H1 (cell line): ENCODE results near the gene ARHGEF5. TPM values are rescaled to one million over a fixed set of nuclear protein-coding genes. Genes with fewer than 3 reads are reported as not detected.

Experiments
- BACH1 ChIP-seq: IDR thresholded peaks from 2 replicates; pipeline ENCODE4 v1.6.1; 2012; ENCODE audit warnings: low read length, improper control_type of control experiment
- BRCA1 ChIP-seq: IDR thresholded peaks from 2 replicates; pipeline ENCODE4 v1.6.1; 2012; ENCODE audit warnings: low read depth, low read length, improper control_type of control experiment
- CBX5 ChIP-seq: fragments of 300-800, 300-1000 bp; sonication (generic); IDR thresholded peaks from 2 replicates; pipeline ENCODE4 v1.7.1; 2016; ENCODE audit warnings: antibody characterized with exemption, low read length, low read depth
- CHD7 ChIP-seq: fragments of 300-600 bp; sonication (generic); IDR thresholded peaks from 2 replicates; pipeline ENCODE4 v1.7.1; 2012; ENCODE audit warnings: low read length, moderate library complexity, mild to moderate bottlenecking, inconsistent platforms; ENCODE audit not compliant: insufficient replicate concordance
- E2F6 ChIP-seq: IDR thresholded peaks from 2 replicates; pipeline ENCODE4 v1.6.1; 2012; ENCODE audit warnings: inconsistent platforms
- HDAC6 ChIP-seq: IDR thresholded peaks from one replicate; pipeline ENCODE4 v1.7.1; 2012; ENCODE audit warnings: low read depth, mild to moderate bottlenecking, inconsistent platforms, low read length, moderate library complexity
- JUND ChIP-seq: IDR thresholded peaks from 2 replicates; pipeline ENCODE4 v1.6.1; 2011; ENCODE audit warnings: mild to moderate bottlenecking, improper control_type of control experiment, low read length
- KDM5A ChIP-seq: fragments of 200-600 bp; IDR thresholded peaks from 2 replicates; pipeline ENCODE4 v1.7.1; 2012; ENCODE audit warnings: mild to moderate bottlenecking, low read length, inconsistent platforms, mixed read lengths
- SP4 ChIP-seq: IDR thresholded peaks from 2 replicates; pipeline ENCODE4 v1.6.1; 2012; ENCODE audit warnings: low read length, inconsistent platforms
- TAF7 ChIP-seq: optimal IDR thresholded peaks from 2 replicates; pipeline ENCODE3; 2011; ENCODE audit warnings: low read depth, mild to moderate bottlenecking, inconsistent platforms, low read length, moderate library complexity, borderline replicate concordance
- TCF12 ChIP-seq: IDR thresholded peaks from 2 replicates; pipeline ENCODE4 v1.6.1; 2011; ENCODE audit warnings: low read depth, mild to moderate bottlenecking, low read length
- polyA plus RNA-seq, 7 experiments: library from polyadenylated mRNA; depleted of rRNA in 3 of 7; stranded (reverse) in 5 of 7; unstranded in 2 of 7; fragments of >200 nt in 5 of 7; fragments of 200-250 nt in 2 of 7; gene quantifications; 1 replicate in 5 of 7; 2 replicates in 1 of 7; 4 replicates in 1 of 7; pipeline versions ENCODE4 v1.2.1 to v1.2.3, GENCODE V29; 2011 to 2013; ENCODE audit warnings: missing spikeins in 2 of 7, mixed read lengths in 2 of 7
- total RNA-seq: library from RNA; stranded (reverse); fragmentation: NEBNext Ultra II Directional; extraction: Animal tissue kit (Norgen Biotek cat#: 25700); gene quantifications from 2 replicates; pipeline ENCODE4 v1.2.1, GENCODE V29; 2021

ARHGEF5 gene
- total and polyA plus RNA-seq, 2 of the 8 experiments (the other 6 are each of a cell fraction or from before 2014, with no cell fraction given), result 12.8 to 34.6 TPM

DNA sequence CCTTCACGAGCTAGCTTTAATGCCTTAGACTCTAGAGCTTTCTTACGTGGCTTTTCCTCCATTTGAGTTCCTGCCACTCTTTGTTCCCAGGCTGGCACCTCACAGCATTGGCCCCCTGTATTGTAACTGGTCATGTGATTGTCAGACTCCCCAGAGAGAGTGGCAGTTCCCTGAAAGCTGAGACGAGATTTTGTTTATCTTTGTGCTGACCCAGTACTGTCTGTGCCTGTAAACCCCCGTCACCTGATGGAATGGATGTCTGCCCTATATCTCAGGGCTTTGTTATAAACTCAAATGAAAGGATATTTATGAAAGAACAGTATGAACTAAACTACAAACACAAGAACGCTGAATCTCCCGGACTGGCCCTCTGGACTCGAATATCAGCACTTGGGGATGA, 35.3 kb downstream of the ARHGEF5 start (continued):
- TF ChIP-seq CHD7 (no peak), TAF7 (no peak), CBX5 (no peak), E2F6 (no peak), SP4 (no peak), BACH1 (no peak), KDM5A (no peak), TCF12 (no peak), JUND (no peak), BRCA1 (no peak), HDAC6 (no peak)
